Stomach (tissue), 9 donors: Measurements from ENCODE around the gene RASAL3. TPM values are rescaled to one million over a fixed set of nuclear protein-coding genes. Genes with fewer than 3 reads are reported as not detected.

Experiments used
- DNase-seq, 2 donors: peaks; one replicate each; pipeline versions ENCODE4 v3.0.0 to v3.0.0-alpha.2; 2013 to 2019
- H3K27ac ChIP-seq, 5 donors: fragments of 200-600 bp in 4 of 5; sonication (generic) in 4 of 5; one replicate each; pipeline ENCODE4 v1.5.1; 2013 to 2019; ENCODE audit warnings: mild to moderate bottlenecking in 1 of 5, moderate library complexity in 1 of 5
- H3K27me3 ChIP-seq, 3 donors: fragments of 200-600 bp; sonication (generic); one replicate each; pipeline ENCODE4 v1.5.1; 2017 to 2019; ENCODE audit warnings: mixed run types in 1 of 3
- H3K36me3 ChIP-seq, 4 donors: fragments of 200-600 bp; sonication (generic); 1 replicate in 3 of 4; 2 replicates in 1 of 4; pipeline ENCODE4 v1.5.1; 2016 to 2019
- H3K4me1 ChIP-seq, 4 donors: fragments of 200-600 bp; sonication (generic); one replicate each; pipeline ENCODE4 v1.5.1; 2016 to 2019
- H3K4me3 ChIP-seq, 4 donors: fragments of 200-600 bp; sonication (generic) in 3 of 4; one replicate each; pipeline ENCODE4 v1.5.1; 2016 to 2019; ENCODE audit warnings: mild to moderate bottlenecking in 1 of 4
- H3K9me3 ChIP-seq, 4 donors: fragments of 200-600 bp; sonication (generic); one replicate each; pipeline ENCODE4 v1.5.1; 2016 to 2019
- EP300 ChIP-seq: sonication (generic); formaldehyde crosslinking; IDR thresholded peaks from one replicate; pipeline ENCODE4 v1.6.1; 2017; ENCODE audit warnings: antibody characterized with exemption
- POLR2A ChIP-seq, 4 donors: fragments of 450-650 bp; IDR thresholded peaks; one replicate each; pipeline ENCODE4 v1.6.1; 2016; ENCODE audit warnings: antibody characterized with exemption in 4 of 4, control low read depth in 2 of 4, mild to moderate bottlenecking in 1 of 4, moderate library complexity in 1 of 4
- POLR2AphosphoS5 ChIP-seq, 3 donors: sonication (generic); formaldehyde crosslinking; IDR thresholded peaks; one replicate each; pipeline ENCODE4 v1.6.1; 2016; ENCODE audit warnings: antibody characterized with exemption in 3 of 3
- WGBS, 5 donors: extraction: QIAGEN DNeasy Blood & Tissue Kit in 3 of 5; methylation state at CpG; one replicate each; pipeline versions ENCODE4 v1.1.5 to v1.1.7; 2013 to 2018; 5-methylcytosine and 5-hydroxymethylcytosine counted together
- intact Hi-C: fragments of 100-400 bp; cut with DNase I; formaldehyde crosslinking; loops from one replicate; pipeline ENCODE4 v1.15.1; 2023; ENCODE audit warnings: low total_unique reads
- polyA plus RNA-seq, 3 donors: library from polyadenylated mRNA; stranded (reverse); fragments of 200-250 nt; gene quantifications; one replicate each; pipeline ENCODE4 v1.2.3, GENCODE V29; 2013
- total RNA-seq, 5 donors: library from RNA; depleted of rRNA; stranded (reverse); fragments of >200 nt; gene quantifications; one replicate each; pipeline versions ENCODE4 v1.1.0 to v1.2.3, GENCODE V29; 2014 to 2016
- TF ChIP-seq, protein P1 (sequence below), 7 experiments: fragments of 450-650 bp in 4 of 7; fragments of 200-600 bp in 3 of 7; sonication (generic) in 3 of 7; IDR thresholded peaks; one replicate each; pipeline ENCODE4 v1.5.1; 2016 to 2019; ENCODE audit warnings: antibody characterized with exemption in 7 of 7, control low read depth in 2 of 7, mild to moderate bottlenecking in 1 of 7
- donor health status: healthy with polysubstance abuse.
- donor health status: Bipolar disorder and iron deficiency.
- donor health status: healthy.

Gene RASAL3
- total and polyA plus RNA-seq, 8 donors = 1.1 to 21.2 (median 3.0) TPM

DNA sequence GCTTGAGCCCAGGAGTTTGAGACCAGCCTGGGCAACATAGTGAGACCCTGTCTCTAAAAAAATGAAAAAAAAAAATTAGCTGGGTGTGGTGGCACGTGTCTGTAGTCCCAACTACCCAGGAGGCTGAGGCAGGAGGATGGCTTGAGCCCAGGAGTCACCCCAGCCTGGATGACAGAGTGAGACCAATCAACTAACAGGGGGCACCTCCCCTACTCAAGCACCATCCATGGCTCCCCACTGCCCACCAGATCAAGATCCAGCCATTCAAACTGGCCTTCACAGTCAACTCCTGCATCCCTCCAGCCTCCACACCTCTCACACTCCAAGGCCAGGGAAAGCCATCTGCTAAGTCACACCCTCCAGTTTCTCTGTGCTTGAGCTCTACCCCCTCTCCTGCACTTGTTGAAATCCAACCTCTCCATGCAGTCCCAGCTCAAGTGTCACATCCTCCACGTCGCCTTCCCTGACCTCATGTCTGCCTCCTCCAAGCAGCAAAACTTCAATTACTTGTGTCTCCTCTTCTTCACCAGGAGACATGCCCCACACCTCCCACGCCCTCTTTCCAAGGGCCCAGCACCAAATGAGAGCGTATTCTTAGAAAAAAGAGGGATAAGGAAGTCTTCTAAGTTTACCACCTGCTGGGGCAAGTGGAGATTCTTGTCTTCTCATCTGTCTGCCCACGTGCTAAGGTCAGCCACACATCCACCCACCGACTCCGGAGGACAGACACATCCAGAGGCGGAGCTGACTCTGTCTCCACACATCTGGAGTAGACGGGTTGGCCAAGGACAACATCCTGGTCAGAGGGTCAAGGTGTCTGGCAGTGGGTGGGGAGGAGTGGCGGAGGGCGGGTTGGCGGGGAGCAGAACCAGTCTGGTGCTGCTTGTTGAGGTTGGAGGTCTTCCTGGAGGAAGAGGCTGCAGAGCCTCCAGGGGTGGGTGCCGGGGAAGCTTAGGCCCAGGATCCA is 43.0 kb upstream of the RASAL3 start:
- intact Hi-C loops = no loop called here
- H3K36me3 ChIP-seq = no peaks in the 10 kb centered on the region
- H3K9me3 ChIP-seq = no peaks in the 10 kb centered on the region
- H3K27ac ChIP-seq = no peak overlapping the region
- WGBS, 5 donors = 60 to 66% (median 62%) methylated on average over 14 of the region's 14 CpGs
- TF ChIP-seq POLR2AphosphoS5 (IDR thresholded peaks at IDR 0.05) = no peak
- DNase-seq = no peak
- no peak overlapping the region for H3K4me3 ChIP-seq
- H3K27me3 ChIP-seq = peaks cover 4 to 87% (median 41%) of the 10 kb centered on the region in 3 donors
- H3K4me1 ChIP-seq = peaks cover 6 to 16% (median 14%) of the 10 kb centered on the region in 4 donors

DNA sequence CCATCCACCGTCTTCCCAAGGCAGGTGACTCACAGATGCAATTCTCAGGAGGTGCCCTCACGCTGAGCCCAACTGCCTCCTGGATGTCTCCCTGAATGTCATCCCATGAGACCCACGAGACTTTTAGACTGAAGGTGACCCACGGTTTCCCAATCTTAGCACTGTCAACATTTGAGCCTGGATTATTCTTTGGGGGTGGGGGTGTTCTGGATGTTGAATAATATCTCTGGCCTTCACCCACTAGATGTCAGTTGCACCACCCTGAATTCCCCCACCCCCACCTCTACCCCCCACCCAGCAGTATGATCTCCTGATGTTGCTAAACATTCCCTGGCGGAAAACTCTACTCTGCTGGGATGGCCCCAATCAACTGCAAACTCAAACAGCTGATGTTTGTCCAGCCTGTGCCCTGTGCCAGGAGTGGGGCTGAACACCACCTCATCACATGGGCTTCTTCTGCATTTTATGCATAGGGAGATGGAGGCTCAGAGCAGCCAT is 41.8 kb upstream of the RASAL3 start:
- no peak overlapping the region for H3K27ac ChIP-seq
- H3K9me3 ChIP-seq = no peaks in the 10 kb centered on the region
- peaks cover 4 to 82% (median 38%) of the 10 kb centered on the region in 3 donors for H3K27me3 ChIP-seq
- intact Hi-C loops = no loop called here
- WGBS, 5 donors = 51 to 73% (median 58%) methylated on average over 5 of the region's 5 CpGs
- no peak for DNase-seq
- no peaks in the 10 kb centered on the region for H3K36me3 ChIP-seq
- H3K4me1 ChIP-seq = peaks cover 6 to 16% (median 14%) of the 10 kb centered on the region in 4 donors
- H3K4me3 ChIP-seq = no peak overlapping the region
- TF ChIP-seq, protein P1, sequence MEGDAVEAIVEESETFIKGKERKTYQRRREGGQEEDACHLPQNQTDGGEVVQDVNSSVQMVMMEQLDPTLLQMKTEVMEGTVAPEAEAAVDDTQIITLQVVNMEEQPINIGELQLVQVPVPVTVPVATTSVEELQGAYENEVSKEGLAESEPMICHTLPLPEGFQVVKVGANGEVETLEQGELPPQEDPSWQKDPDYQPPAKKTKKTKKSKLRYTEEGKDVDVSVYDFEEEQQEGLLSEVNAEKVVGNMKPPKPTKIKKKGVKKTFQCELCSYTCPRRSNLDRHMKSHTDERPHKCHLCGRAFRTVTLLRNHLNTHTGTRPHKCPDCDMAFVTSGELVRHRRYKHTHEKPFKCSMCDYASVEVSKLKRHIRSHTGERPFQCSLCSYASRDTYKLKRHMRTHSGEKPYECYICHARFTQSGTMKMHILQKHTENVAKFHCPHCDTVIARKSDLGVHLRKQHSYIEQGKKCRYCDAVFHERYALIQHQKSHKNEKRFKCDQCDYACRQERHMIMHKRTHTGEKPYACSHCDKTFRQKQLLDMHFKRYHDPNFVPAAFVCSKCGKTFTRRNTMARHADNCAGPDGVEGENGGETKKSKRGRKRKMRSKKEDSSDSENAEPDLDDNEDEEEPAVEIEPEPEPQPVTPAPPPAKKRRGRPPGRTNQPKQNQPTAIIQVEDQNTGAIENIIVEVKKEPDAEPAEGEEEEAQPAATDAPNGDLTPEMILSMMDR (IDR thresholded peaks at IDR 0.05) = no peak
- TF ChIP-seq POLR2A (IDR thresholded peaks at IDR 0.05) = no peak
- TF ChIP-seq POLR2AphosphoS5 (IDR thresholded peaks at IDR 0.05) = no peak
- TF ChIP-seq EP300 = no peak

DNA sequence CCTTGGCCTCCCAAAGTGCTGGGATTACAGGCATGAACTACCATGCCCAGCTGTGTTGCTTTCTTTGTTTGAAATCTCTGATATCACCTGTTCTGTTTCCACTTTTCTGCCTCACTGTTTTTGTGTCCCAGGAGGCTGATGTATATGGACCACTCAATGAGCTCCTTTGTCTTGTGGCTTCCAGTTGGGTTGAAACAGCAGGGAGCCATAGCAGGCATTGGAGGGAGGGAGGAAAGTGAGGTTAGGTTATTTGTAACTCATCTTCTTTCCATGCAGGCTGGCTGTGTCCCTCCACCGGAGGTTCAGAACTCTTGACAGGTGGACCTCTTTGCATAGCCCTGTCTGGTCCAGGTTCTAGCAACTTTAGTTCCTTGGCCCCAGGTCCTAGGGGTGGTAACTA is 37.9 kb upstream of the RASAL3 start:
- no peaks in the 10 kb centered on the region for H3K36me3 ChIP-seq
- no peak overlapping the region for H3K4me3 ChIP-seq
- 52 to 63% (median 57%) methylated on average over 1 of the region's 1 CpG for WGBS, 5 donors
- no peak for TF ChIP-seq EP300
- TF ChIP-seq, protein P1 (IDR thresholded peaks at IDR 0.05) = no peak
- TF ChIP-seq POLR2AphosphoS5 (IDR thresholded peaks at IDR 0.05) = no peak
- TF ChIP-seq POLR2A (IDR thresholded peaks at IDR 0.05) = no peak
- intact Hi-C loops = no loop called here
- H3K27ac ChIP-seq = no peak overlapping the region
- H3K4me1 ChIP-seq = peaks cover 0 to 6% (median 0%) of the 10 kb centered on the region in 4 donors
- H3K9me3 ChIP-seq = no peaks in the 10 kb centered on the region
- DNase-seq = no peak
- peaks cover 0 to 62% (median 7%) of the 10 kb centered on the region in 3 donors for H3K27me3 ChIP-seq

DNA sequence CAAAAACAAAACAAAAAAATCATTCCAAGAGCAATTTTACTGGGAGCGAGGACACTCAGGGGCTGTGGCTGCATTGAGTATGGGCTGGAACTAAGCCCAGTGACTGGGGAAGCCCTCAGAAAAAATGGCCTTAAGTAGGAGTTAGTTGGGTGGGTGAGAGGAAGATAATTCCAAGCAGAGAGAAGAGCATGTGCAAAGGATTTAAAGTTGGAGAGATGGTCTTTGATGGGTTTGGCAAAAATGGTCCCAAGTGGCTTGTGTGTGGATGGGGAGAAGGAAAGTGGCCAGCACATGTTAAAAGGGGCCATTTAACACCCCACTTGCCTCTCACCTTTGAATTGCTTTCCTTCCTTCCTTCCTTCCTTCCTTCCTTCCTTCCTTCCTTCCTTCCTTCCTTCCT is 37.3 kb upstream of the RASAL3 start:
- Histone ChIP-seq H3K36me3 (no peaks in the 10 kb centered on the region), H3K27ac (no peak overlapping the region), H3K9me3 (no peaks in the 10 kb centered on the region), H3K27me3 (peaks cover 0 to 56% (median 6%) of the 10 kb centered on the region in 3 donors), H3K4me3 (no peak overlapping the region), H3K4me1 (peaks cover 0 to 6% (median 0%) of the 10 kb centered on the region in 4 donors)
- no peak for DNase-seq
- WGBS, 5 donors = 55 to 67% (median 59%) methylated on average over 1 of the region's 1 CpG
- intact Hi-C loops = no loop called here
- TF ChIP-seq POLR2A (IDR thresholded peaks at IDR 0.05) = no peak
- TF ChIP-seq EP300 = no peak
- no peak for TF ChIP-seq POLR2AphosphoS5 (IDR thresholded peaks at IDR 0.05)
- TF ChIP-seq, protein P1 (IDR thresholded peaks at IDR 0.05) = no peak
